Muscle of leg (tissue), 11 donors: ENCODE results near the gene PELI3. TPM values are rescaled to one million over a fixed set of nuclear protein-coding genes. Genes with fewer than 3 reads are reported as not detected.

Experiments
- DNase-seq: peaks from one replicate; pipeline ENCODE4 v3.0.0; 2013
- H3K27ac ChIP-seq: one replicate; pipeline ENCODE4 v1.5.1; 2013; ENCODE audit warnings: mild to moderate bottlenecking, low read length, control low read depth
- H3K27me3 ChIP-seq: one replicate; pipeline ENCODE4 v1.6.1; 2013; ENCODE audit warnings: low read length; ENCODE audit not compliant: control insufficient read depth, insufficient read depth
- H3K36me3 ChIP-seq: one replicate; pipeline ENCODE4 v1.6.1; 2013; ENCODE audit warnings: low read length; ENCODE audit not compliant: control insufficient read depth, insufficient read depth
- H3K4me1 ChIP-seq: one replicate; pipeline ENCODE4 v1.6.1; 2013; ENCODE audit warnings: low read length; ENCODE audit not compliant: control insufficient read depth, insufficient read depth
- H3K4me3 ChIP-seq: one replicate; pipeline ENCODE4 v1.5.1; 2013; ENCODE audit warnings: low read length, control low read depth
- H3K9me3 ChIP-seq: replicated peaks from 2 replicates; pipeline ENCODE4 v1.6.1; 2013; ENCODE audit warnings: low read depth, low read length; ENCODE audit not compliant: control insufficient read depth
- whole genome bisulfite sequencing: methylation state at CpG from one replicate; pipeline ENCODE4 v1.1.5; 2013; ENCODE audit warnings: missing lambda C conversion rate; ENCODE audit not compliant: insufficient coverage; 5-methylcytosine and 5-hydroxymethylcytosine counted together
- polyA plus RNA-seq, 8 donors: library from polyadenylated mRNA; unstranded; fragments of 120-200 nt; gene quantifications; one replicate each; pipeline versions ENCODE4 v1.2.1 to v1.2.3, GENCODE V29; 2013; ENCODE audit warnings: inconsistent platforms in 1 of 8, low replicate concordance in 1 of 8; ENCODE audit not compliant: insufficient read length in 8 of 8, insufficient read depth in 1 of 8
- total RNA-seq: library from RNA; stranded (reverse); fragments of 120-200 nt; gene quantifications from one replicate; pipeline ENCODE4 v1.2.4, GENCODE V29; 2013

The PELI3 gene
- total and polyA plus RNA-seq, 9 donors = 4.7 to 8.2 (median 5.7) TPM

- WGBS = under 1% methylated on average over 55 of the region's 62 CpGs
- peak; percentile 98 for DNase-seq
- H3K4me1 ChIP-seq = peaks cover 47% of the 10 kb centered on the region
These were observed 13.6 kb downstream of the PELI3 start, which contains the start of gene DPP3 for GRCh38 chr11:66480117-66480938. Gene DPP3 (plus strand): TSS chr11:66480434. CDS start chr11:66482201, 1,767 bp downstream.

DNA sequence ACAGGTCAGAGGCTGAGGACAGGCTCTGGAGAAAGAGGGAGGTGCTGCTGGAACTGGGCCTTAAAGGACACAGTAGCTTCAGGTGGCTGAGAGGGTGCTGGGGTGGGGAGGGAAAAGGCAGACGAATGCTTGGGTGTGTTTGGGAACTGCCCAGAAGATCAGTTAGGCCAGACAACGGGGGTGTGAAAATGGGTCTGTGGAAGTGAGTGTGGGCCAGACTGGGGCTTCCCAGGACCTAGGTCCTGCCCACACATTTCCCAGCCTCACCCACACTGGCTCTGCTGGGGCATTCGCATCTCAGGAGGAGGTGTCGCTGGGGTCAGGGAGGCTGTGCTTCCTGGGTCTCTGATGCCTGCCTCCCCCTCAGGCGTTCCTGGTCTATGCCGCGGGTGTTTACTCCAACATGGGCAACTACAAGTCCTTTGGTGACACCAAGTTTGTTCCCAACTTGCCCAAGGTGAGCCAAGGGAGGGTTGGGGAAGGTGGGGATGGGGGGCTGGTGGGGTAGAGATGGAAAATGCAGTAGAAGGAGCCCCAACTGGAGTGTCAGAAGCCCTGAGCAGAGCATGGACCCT lies 18.2 kb downstream of the PELI3 start:
- no peak for DNase-seq
- H3K36me3 ChIP-seq = peaks cover 42% of the 10 kb centered on the region

More at GRCh38 chr11:66480117-66480938, 13.6 kb downstream of the PELI3 start, which contains the start of gene DPP3:
- peak within 1 kb of the TSS; percentile 93 for H3K27ac ChIP-seq
- peaks cover 6% of the 10 kb centered on the region for H3K36me3 ChIP-seq
- no peaks in the 10 kb centered on the region for H3K27me3 ChIP-seq
- H3K9me3 ChIP-seq = no peaks in the 10 kb centered on the region
- peak within 1 kb of the TSS; percentile 91 for H3K4me3 ChIP-seq

DNA sequence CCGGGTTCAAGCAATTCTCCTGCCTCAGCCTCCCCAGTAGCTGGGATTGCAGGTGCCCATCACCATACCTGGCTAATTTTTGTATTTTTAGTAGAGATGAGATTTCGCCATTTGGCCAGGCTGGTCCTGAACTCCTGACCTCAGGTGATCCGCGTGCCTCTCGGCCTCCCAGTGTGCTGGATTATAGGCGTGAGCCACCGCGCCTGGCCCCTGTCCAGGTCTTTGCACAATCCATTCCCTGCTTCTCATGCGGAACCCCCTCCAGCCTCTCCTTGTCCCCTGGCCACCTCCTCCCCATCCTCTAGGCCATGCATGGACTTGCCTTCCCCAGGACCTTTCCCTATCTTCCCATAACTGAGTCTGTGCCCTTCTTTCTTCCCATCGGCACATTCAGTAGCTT lies 22.3 kb downstream of the PELI3 start:
- no peaks in the 10 kb centered on the region for H3K9me3 ChIP-seq
- 90% methylated on average over 8 of the region's 10 CpGs for WGBS
- no peak for DNase-seq
- no peak overlapping the region for H3K27ac ChIP-seq
- no peaks in the 10 kb centered on the region for H3K4me1 ChIP-seq
- no peak overlapping the region for H3K4me3 ChIP-seq
- H3K27me3 ChIP-seq = no peaks in the 10 kb centered on the region
- H3K36me3 ChIP-seq = peaks cover 66% of the 10 kb centered on the region

More for the DNA sequence above, 18.2 kb downstream of the PELI3 start:
- no peaks in the 10 kb centered on the region for H3K27me3 ChIP-seq
- peaks cover 14% of the 10 kb centered on the region for H3K4me1 ChIP-seq
- H3K9me3 ChIP-seq = no peaks in the 10 kb centered on the region
- H3K27ac ChIP-seq = no peak overlapping the region
- WGBS = 85% methylated on average over 3 of the region's 7 CpGs
- H3K4me3 ChIP-seq = no peak overlapping the region

DNA sequence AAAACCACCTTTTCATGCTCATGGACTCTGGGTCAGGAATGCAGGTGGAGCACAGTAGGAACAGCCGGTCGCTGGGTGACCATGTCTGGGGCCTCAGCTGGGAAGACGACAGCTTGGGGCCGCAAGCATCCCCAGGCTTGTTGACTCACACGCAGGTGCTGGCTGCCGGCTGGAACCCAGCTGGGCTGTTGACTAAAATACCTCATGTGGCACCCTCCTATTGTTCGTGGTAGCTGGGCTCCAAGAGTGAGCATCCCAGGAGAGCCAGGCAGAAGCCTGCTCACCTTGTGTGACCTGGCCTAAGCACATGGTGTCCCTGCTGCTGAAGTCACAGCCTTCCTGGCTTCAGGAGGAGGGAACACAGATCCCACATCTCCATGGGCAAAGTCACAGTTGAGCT lies 22.9 kb downstream of the PELI3 start:
- WGBS = 78% methylated on average over 6 of the region's 7 CpGs
- H3K9me3 ChIP-seq = no peaks in the 10 kb centered on the region
- H3K36me3 ChIP-seq = peaks cover 71% of the 10 kb centered on the region
- H3K27me3 ChIP-seq = no peaks in the 10 kb centered on the region
- H3K4me3 ChIP-seq = no peak overlapping the region
- H3K4me1 ChIP-seq = no peaks in the 10 kb centered on the region
- no peak for DNase-seq
- no peak overlapping the region for H3K27ac ChIP-seq

DNA sequence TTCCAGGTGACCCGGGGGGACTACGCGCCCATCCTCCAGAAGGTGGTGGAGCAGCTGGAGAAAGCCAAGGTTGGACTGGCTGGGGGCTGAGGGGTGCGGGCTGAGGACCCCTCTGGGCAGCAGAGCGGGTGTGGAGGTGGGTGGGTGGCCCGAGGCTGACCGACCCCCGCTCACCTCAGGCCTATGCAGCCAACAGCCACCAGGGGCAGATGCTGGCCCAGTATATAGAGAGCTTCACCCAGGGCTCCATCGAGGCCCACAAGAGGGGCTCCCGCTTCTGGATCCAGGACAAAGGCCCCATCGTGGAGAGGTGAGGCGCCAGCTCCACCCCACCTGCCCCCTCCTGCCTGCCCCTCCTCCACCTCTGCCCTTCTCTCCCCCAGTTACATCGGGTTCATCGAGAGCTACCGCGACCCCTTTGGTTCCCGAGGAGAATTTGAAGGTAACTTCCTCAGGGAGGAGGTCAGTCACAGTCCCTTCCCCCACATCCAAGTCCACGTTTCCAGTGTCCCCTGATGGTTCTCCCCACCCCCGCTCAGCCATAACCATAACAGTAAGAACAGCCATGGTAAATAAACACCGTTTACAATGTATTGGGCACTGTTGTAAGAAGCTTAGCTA lies 24.7 kb downstream of the PELI3 start:
- H3K9me3 ChIP-seq = no peaks in the 10 kb centered on the region
- no peak overlapping the region for H3K27ac ChIP-seq
- no peaks in the 10 kb centered on the region for H3K27me3 ChIP-seq
- 57% methylated on average over 12 of the region's 20 CpGs for WGBS
- DNase-seq = no peak
- H3K4me3 ChIP-seq = no peak overlapping the region
- no peaks in the 10 kb centered on the region for H3K4me1 ChIP-seq
- peaks cover 72% of the 10 kb centered on the region for H3K36me3 ChIP-seq

DNA sequence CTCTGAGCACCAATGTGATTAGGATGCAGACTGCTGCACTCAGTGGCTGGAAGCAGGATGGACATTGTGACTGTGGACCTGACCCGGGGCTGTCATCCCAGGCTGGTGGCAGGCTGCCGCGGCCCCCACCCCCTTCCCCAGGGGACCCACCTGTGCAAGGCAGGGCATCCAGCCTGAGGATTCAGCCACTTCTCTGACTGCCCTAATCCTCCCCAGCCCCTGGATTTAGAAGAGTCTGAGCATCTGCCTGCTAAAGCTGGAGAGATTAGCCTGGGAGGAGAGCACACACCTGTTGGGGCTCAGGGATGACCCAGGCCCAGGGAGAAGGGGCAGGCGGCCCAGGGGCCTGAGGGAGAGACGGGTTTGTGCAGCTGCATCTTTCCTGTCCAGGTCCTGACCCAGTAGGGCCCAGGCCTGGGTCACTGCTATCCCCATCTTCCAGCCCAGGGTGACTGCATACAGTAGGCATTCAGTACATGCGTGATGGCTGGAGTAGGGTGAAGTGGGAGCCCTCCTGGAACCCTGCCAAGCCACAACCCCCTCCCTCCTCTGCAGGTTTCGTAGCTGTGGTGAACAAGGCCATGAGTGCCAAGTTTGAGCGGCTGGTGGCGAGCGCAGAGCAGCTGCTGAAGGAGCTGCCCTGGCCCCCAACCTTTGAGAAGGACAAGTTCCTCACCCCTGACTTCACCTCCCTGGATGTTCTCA lies 25.6 kb downstream of the PELI3 start:
- no peaks in the 10 kb centered on the region for H3K4me1 ChIP-seq
- H3K27me3 ChIP-seq = no peaks in the 10 kb centered on the region
- H3K27ac ChIP-seq = no peak overlapping the region
- no peak overlapping the region for H3K4me3 ChIP-seq
- 77% methylated on average over 6 of the region's 10 CpGs for WGBS
- no peaks in the 10 kb centered on the region for H3K9me3 ChIP-seq
- peaks cover 72% of the 10 kb centered on the region for H3K36me3 ChIP-seq
- DNase-seq = no peak

- 93% methylated on average over 9 of the region's 10 CpGs for WGBS
- H3K9me3 ChIP-seq = no peaks in the 10 kb centered on the region
- DNase-seq = no peak
- no peaks in the 10 kb centered on the region for H3K27me3 ChIP-seq
- H3K36me3 ChIP-seq = peaks cover 67% of the 10 kb centered on the region
- H3K4me3 ChIP-seq = no peak overlapping the region
- no peaks in the 10 kb centered on the region for H3K4me1 ChIP-seq
- no peak overlapping the region for H3K27ac ChIP-seq
These were observed 26.4 kb downstream of the PELI3 start for GRCh38 chr11:66493130-66493529.

DNA sequence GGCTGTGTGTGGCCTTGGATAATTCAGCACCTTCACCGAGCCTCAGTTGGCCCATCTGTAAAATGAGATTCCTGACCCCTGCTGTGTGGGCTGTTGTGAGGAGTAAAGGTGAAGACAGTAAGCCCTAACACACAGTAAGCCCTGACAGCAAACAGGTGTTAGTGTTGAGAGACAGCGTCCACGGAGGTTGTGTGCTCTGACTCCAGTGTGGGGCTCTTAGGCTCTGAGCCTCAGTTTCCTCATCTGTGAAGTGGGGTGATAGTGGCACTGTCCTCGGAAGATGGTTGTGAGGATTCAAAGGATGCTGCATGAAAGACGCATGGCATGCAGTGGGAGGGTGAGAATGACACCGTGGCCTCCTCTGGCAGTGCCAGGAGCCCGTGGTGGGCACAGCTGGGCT lies 27.8 kb downstream of the PELI3 start:
- Histone ChIP-seq H3K36me3 (peaks cover 60% of the 10 kb centered on the region), H3K4me3 (no peak overlapping the region), H3K27me3 (no peaks in the 10 kb centered on the region), H3K9me3 (no peaks in the 10 kb centered on the region), H3K4me1 (no peaks in the 10 kb centered on the region), H3K27ac (no peak overlapping the region)
- DNase-seq = no peak
- 95% methylated on average over 7 of the region's 7 CpGs for WGBS

DNA sequence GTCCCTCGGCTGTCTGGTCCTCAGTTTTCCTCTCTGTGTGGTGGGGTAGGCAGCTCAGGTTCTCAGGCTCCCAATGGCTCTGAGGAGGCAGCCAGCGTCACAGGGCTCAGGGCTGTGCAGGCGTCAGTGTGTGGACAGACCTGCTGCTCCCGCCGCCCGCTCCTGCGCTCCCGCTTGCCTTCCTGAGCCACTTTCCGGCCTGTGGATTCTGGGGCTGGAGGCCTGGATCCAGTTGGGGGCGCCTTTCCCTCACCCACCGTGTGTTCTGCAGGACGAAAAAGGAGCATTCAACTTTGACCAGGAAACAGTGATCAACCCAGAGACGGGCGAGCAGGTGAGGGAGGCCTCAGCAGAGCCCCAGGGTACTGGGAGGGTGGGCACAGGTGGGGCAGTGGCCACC lies 28.2 kb downstream of the PELI3 start:
- WGBS = 84% methylated on average over 14 of the region's 14 CpGs
- no peaks in the 10 kb centered on the region for H3K27me3 ChIP-seq
- H3K36me3 ChIP-seq = peaks cover 59% of the 10 kb centered on the region
- H3K27ac ChIP-seq = no peak overlapping the region
- DNase-seq = no peak
- H3K4me3 ChIP-seq = no peak overlapping the region
- H3K4me1 ChIP-seq = no peaks in the 10 kb centered on the region
- H3K9me3 ChIP-seq = no peaks in the 10 kb centered on the region

- WGBS = 85% methylated on average over 12 of the region's 17 CpGs
- Histone ChIP-seq H3K4me3 (no peak overlapping the region), H3K9me3 (no peaks in the 10 kb centered on the region), H3K27ac (no peak overlapping the region), H3K36me3 (peaks cover 63% of the 10 kb centered on the region), H3K4me1 (no peaks in the 10 kb centered on the region), H3K27me3 (no peaks in the 10 kb centered on the region)
- no peak for DNase-seq
These were observed 28.7 kb downstream of the PELI3 start for GRCh38 chr11:66495401-66495854.
